ENCODE measurements around the gene TBC1D19. TPM values are rescaled to one million over a fixed set of nuclear protein-coding genes. Genes with fewer than 3 reads are reported as not detected.

Gene TBC1D19
- total RNA-seq, 1 experiment from 2014 or later = 2.2 TPM

- TF ChIP-seq CTCF (IDR thresholded peaks at IDR 0.05) (no peak), REST (IDR thresholded peaks at IDR 0.05; ENCODE audit: insufficient read depth in 1 of 2, low read depth in 2 of 2, low read length in 1 of 2) (no peak), TCF7L2 (IDR thresholded peaks at IDR 0.05; ENCODE audit: low read depth, low read length) (no peak), POLR2AphosphoS5 (IDR thresholded peaks at IDR 0.05; ENCODE audit: low read depth, low read length) (no peak), SIN3A (IDR thresholded peaks at IDR 0.05; ENCODE audit: borderline replicate concordance, insufficient read depth, low read depth, low read length) (no peak)
- no peak for ATAC-seq
- no peak overlapping the region for H3K4me3 ChIP-seq (ENCODE audit: low read depth in 2 of 2, low read length in 2 of 2)
- H3K36me3 ChIP-seq (ENCODE audit: control insufficient read depth, insufficient read depth, low read length) = no peaks in the 10 kb centered on the region
- no peaks in the 10 kb centered on the region; the same call in 1 of the 2 replicates for H3K4me1 ChIP-seq (ENCODE audit: control insufficient read depth, insufficient read depth, low read length)
- no peak for DNase-seq (ENCODE audit: low read depth, low spot score)
- no peaks in the 10 kb centered on the region for H3K27me3 ChIP-seq (ENCODE audit: control insufficient read depth, insufficient read depth, low read length)
- in situ Hi-C loops (cut with HindIII; ENCODE audit: low pct_unique_long_range_greater_than_20kb, low sequenced_read_pairs) (no loop called here), intact Hi-C loops (cut with micrococcal nuclease; ENCODE audit: unreplicated experiment) (no loop called here)
- H3K27ac ChIP-seq (ENCODE audit: low read length) = no peak overlapping the region
- H3K9me3 ChIP-seq (ENCODE audit: control insufficient read depth, insufficient read depth, low read depth, low read length) = no peaks in the 10 kb centered on the region
- CTCF ChIA-PET = no interaction called here
- POLR2A ChIA-PET = interaction anchor here (0.6 kb wide), 1 partner anchor 72 kb away, joined by 3 read pairs; the partner anchor contains the start of gene STIM2
- BruUV-seq (replicated peaks) = no TSS peak
These were observed 205.3 kb downstream of the TBC1D19 start for GRCh38 chr4:26789208-26789607.

DNA sequence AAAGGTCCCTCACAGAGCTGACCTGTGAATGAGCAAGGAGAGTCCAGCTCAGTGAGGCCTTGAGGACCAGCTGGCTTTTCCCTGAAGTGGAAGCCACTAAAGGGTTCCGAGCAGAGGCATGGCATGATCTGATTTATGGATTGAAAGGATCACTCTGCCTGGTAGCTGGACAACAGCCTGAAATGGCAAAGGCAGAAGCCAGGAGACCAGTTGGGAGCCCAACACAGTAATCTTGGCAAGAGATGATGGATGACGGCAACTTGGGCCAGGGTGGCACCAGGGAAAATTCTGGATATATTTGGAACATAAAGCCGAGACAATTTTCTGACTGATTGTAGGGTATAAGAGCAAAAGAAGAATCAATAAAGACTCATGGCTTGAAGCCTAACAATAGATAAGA is 207.5 kb downstream of the TBC1D19 start:
- ChIA-PET POLR2A (no interaction called here), CTCF (no interaction called here)
- Histone ChIP-seq H3K27me3 (ENCODE audit: control insufficient read depth, insufficient read depth, low read length) (no peaks in the 10 kb centered on the region), H3K27ac (ENCODE audit: low read length) (no peak overlapping the region), H3K4me1 (ENCODE audit: control insufficient read depth, insufficient read depth, low read length) (no peaks in the 10 kb centered on the region; the same call in 1 of the 2 replicates), H3K36me3 (ENCODE audit: control insufficient read depth, insufficient read depth, low read length) (no peaks in the 10 kb centered on the region), H3K9me3 (ENCODE audit: control insufficient read depth, insufficient read depth, low read depth, low read length) (no peaks in the 10 kb centered on the region), H3K4me3 (ENCODE audit: low read depth in 2 of 2, low read length in 2 of 2) (no peak overlapping the region)
- no TSS peak for BruUV-seq (replicated peaks)
- in situ Hi-C loops (cut with HindIII; ENCODE audit: low pct_unique_long_range_greater_than_20kb, low sequenced_read_pairs) = no loop called here
- ATAC-seq (no peak), DNase-seq (ENCODE audit: low read depth, low spot score) (no peak)
- TF ChIP-seq POLR2AphosphoS5 (IDR thresholded peaks at IDR 0.05; ENCODE audit: low read depth, low read length) (no peak), TCF7L2 (IDR thresholded peaks at IDR 0.05; ENCODE audit: low read depth, low read length) (no peak), CTCF (IDR thresholded peaks at IDR 0.05) (no peak), REST (IDR thresholded peaks at IDR 0.05; ENCODE audit: insufficient read depth in 1 of 2, low read depth in 2 of 2, low read length in 1 of 2) (no peak), SIN3A (IDR thresholded peaks at IDR 0.05; ENCODE audit: borderline replicate concordance, insufficient read depth, low read depth, low read length) (no peak)
- intact Hi-C loops (cut with micrococcal nuclease; ENCODE audit: unreplicated experiment) = no loop called here

Data from Panc1 (cell line).